NCI-H146 treated with DMSO at 0.1 percent for 48 hours (cell line): ENCODE measurements around the gene PROK1.

Source experiments
- DNase-seq: peaks from one replicate; lab custom pipeline; 2025; ENCODE audit not compliant: unreplicated experiment; lab: John Stamatoyannopoulos, UW

Gene PROK1

GRCh38 chr1:110487726-110488125, 36.8 kb downstream of the PROK1 start:
- no peak for DNase-seq

GRCh38 chr1:110488161-110488560, 37.2 kb downstream of the PROK1 start:
- no peak for DNase-seq

GRCh38 chr1:110488867-110489266, 37.9 kb downstream of the PROK1 start:
- no peak for DNase-seq

- DNase-seq = no peak
Measured at GRCh38 chr1:110489406-110489805, 38.5 kb downstream of the PROK1 start.

GRCh38 chr1:110489973-110490542, 39.1 kb downstream of the PROK1 start:
- no peak for DNase-seq

GRCh38 chr1:110490791-110491451, 40.0 kb downstream of the PROK1 start:
- DNase-seq = no peak

- no peak for DNase-seq
Measured at GRCh38 chr1:110492573-110492972, 41.6 kb downstream of the PROK1 start.

GRCh38 chr1:110493059-110493699, 42.2 kb downstream of the PROK1 start:
- DNase-seq = no peak

GRCh38 chr1:110494036-110494435, 43.1 kb downstream of the PROK1 start:
- DNase-seq = no peak

- no peak for DNase-seq
Measured at GRCh38 chr1:110494522-110495406, 43.8 kb downstream of the PROK1 start.

GRCh38 chr1:110495926-110496600, 45.1 kb downstream of the PROK1 start:
- DNase-seq = peak; percentile 67

GRCh38 chr1:110498270-110498669, 47.3 kb downstream of the PROK1 start:
- peak; percentile 52 for DNase-seq

- DNase-seq = no peak
Measured at GRCh38 chr1:110501488-110502132, 50.7 kb downstream of the PROK1 start.

- no peak for DNase-seq
Measured at GRCh38 chr1:110502402-110503151, 51.6 kb downstream of the PROK1 start.

- DNase-seq = no peak
Measured at GRCh38 chr1:110503471-110503870, 52.5 kb downstream of the PROK1 start.

GRCh38 chr1:110504226-110504625, 53.3 kb downstream of the PROK1 start:
- DNase-seq = no peak

GRCh38 chr1:110505596-110505995, 54.6 kb downstream of the PROK1 start:
- no peak for DNase-seq

- no peak for DNase-seq
Measured at GRCh38 chr1:110506541-110506940, 55.6 kb downstream of the PROK1 start.
